Fibroblast of pulmonary artery (primary cell): ENCODE measurements around the gene RBFOX2.

Experiments
- DNase-seq: peaks from one replicate; pipeline ENCODE4 v3.0.0-alpha.2; 2010; ENCODE audit warnings: low read depth
- H3K4me3 ChIP-seq: replicated peaks from 2 replicates; pipeline ENCODE4 v1.5.1; 2011; ENCODE audit warnings: low read depth, mild to moderate bottlenecking, control low read depth, low read length, moderate library complexity
- CTCF ChIP-seq: IDR thresholded peaks from 2 replicates; pipeline ENCODE4 v1.5.1; 2011; ENCODE audit warnings: mild to moderate bottlenecking, control low read depth, low read length, inconsistent platforms; ENCODE audit errors: missing control alignments

Gene RBFOX2

GRCh38 chr22:35868938-35869337, 159.7 kb downstream of the RBFOX2 start:
- peak; percentile 25 for DNase-seq
- H3K4me3 ChIP-seq, result no peak overlapping the region
- no peak for TF ChIP-seq CTCF

GRCh38 chr22:35866651-35867050, 162.0 kb downstream of the RBFOX2 start:
- TF ChIP-seq CTCF, result no peak
- DNase-seq, result peak; percentile 59
- H3K4me3 ChIP-seq, result no peak overlapping the region

- no peak for TF ChIP-seq CTCF
- no peak for DNase-seq
- no peak overlapping the region for H3K4me3 ChIP-seq
Measured at GRCh38 chr22:35864545-35865165, 164.0 kb downstream of the RBFOX2 start.

- no peak for DNase-seq
- no peak overlapping the region for H3K4me3 ChIP-seq
- TF ChIP-seq CTCF, result no peak
Measured at GRCh38 chr22:35863432-35863831, 165.2 kb downstream of the RBFOX2 start.

GRCh38 chr22:35862697-35863096, 165.9 kb downstream of the RBFOX2 start:
- no peak for TF ChIP-seq CTCF
- no peak overlapping the region for H3K4me3 ChIP-seq
- DNase-seq, result no peak

- TF ChIP-seq CTCF, result no peak
Measured at GRCh38 chr22:35861451-35861850, 167.2 kb downstream of the RBFOX2 start.

GRCh38 chr22:35860837-35861236, 167.8 kb downstream of the RBFOX2 start:
- H3K4me3 ChIP-seq, result no peak overlapping the region
- no peak for TF ChIP-seq CTCF
- DNase-seq, result no peak

More at GRCh38 chr22:35861451-35861850, 167.2 kb downstream of the RBFOX2 start:
- no peak overlapping the region for H3K4me3 ChIP-seq
- no peak for DNase-seq
